Forelimb muscle (tissue), 1 donor: ENCODE results near the gene SHANK3. TPM values are rescaled to one million over a fixed set of nuclear protein-coding genes. Genes with fewer than 3 reads are reported as not detected.

Experiments used
- DNase-seq: peaks from one replicate; pipeline ENCODE4 v3.0.0-alpha.2; 2013; ENCODE audit warnings: low read depth
- polyA plus RNA-seq: library from polyadenylated mRNA; unstranded; fragments of 120-200 nt; gene quantifications from one replicate; pipeline ENCODE4 v1.2.1, GENCODE V29; 2013; ENCODE audit not compliant: insufficient read length

The SHANK3 gene
- polyA plus RNA-seq, 1 donor: 17.8 TPM

DNA sequence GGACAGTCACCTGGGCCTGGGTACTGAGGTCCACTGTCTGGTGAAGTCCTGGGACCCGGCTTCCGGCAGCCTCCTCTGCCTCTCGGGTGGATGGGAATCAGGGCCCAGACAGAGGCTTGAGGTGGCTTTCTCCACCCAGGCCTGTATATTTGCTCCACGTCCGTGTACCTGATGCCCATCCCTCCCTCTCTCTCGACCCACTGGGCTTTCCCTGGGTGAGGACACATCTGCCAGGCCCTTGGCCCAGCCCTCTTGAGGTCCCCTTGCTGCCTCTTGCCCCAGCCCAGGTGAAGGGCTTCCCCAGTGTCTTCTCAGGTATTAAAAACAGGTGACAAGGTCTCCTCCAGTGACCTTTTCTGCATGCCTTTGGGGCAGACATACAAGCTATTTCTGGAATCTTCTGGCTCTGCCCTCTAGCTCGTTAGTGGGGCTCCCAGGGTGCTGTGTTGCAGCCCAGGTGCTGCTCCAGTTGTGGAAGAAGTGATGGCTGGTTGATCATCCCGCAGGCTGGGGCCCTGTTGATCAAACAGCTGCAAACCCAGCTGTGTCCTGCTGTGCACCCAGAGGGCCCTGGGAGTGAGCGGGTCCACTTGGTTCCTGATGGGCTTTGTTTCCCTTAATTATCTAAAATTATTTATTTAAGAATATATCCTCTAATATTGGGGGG lies 39.9 kb downstream of the SHANK3 start:
- DNase-seq: no peak

DNA sequence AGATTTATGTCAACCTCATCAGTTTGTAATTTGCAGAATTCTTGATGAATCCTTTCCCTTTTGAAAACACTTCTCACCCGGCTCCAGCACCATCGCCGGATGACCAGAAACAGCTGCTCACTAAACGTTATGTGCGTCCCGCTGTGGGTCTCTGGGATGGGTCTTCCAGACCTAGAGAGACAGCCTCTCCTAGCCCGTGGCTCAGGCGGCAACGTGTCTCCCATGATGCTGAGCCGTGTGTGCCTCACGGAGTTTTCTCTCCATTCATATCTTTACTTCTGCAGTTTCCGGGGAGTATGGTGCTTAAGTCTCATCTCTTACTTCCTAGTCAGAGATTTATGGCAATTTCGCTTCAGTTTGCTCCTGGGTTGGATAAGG lies 40.4 kb downstream of the SHANK3 start:
- no peak for DNase-seq

DNA sequence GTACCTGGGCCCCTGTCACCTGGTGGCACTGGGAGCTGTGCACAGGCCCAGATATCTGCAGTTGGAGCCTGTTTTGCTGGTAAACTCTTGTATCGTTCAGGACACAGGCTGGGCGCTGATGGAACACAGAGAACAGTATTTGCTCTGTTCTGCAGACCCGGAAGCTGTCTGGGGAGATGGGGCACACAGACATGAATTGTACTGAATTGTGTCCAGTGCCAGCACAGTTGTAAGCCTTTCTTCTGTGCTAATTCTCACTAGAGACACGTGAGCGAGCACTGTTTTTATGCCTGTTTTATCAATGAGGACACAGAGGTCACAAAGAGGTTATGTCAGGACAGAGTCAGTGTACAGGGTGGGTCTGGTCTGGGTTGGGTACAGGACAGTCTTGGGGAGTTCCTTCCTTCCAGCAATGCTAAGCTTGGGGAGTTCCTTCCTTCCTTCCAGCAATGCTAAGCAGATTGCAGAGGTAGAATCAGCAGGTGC lies 41.0 kb downstream of the SHANK3 start:
- no peak for DNase-seq

DNA sequence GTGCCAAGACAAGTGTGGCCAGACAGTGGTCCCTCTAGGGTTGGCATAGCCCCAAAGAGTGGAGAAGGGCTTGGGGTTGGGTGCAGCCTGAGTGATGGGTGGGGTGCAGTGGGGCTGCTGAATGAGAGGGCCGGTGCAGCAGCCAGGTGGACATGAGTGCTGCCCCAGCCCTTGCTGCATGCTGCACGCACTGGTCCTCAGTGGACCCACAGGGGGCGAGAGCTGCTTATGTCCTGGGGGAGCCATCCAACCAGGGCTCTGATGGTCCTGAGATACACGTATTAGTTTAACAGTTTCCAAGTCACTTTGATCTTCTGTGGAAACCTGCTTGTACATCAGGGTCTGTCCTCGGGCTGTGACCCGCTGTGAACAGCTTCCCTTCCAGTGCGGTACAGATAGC lies 41.5 kb downstream of the SHANK3 start:
- DNase-seq: no peak

DNA sequence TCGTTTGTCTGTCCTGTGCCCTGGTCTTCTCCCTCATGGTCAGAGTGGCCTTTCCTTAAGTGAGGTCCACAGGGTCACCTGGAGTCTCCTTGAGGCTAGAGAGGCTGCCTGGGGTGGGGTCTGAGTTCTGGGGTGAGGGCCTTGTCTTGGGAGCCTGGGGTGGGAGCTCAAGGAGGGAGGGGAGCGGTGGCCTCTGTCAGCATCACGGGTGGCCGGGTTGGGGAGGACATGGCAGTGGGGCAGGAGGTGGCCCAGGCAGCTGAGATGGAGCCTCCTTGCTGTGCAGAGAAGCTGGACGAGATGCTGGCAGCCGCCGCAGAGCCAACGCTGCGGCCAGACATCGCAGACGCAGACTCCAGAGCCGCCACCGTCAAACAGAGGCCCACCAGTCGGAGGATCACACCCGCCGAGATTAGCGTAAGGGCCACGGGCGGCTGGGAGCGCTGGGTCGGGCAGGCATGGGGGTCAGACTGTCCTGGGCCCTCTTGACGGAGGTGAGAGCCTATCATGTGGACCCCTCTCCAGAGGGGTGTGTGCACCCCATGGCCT lies 42.1 kb downstream of the SHANK3 start:
- DNase-seq: no peak

DNA sequence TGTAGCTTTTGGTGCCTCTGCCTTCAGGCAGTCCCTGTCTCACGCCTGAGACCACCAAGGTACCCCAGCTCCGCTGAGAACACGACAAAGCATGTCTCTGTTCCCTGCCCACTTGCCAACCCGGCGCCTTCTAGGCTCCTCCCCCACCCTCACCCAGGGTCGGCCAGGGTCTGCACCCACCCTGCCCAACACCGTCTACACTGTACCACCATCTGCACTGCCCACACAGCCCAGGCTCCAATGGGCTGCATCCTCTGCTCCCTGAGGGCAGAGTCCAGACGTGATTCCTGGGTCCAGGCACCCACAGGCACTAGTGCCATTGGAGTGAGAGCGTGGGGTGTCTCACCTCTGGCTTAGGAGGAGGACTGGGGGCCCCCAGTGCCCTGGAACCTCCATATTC lies 42.6 kb downstream of the SHANK3 start:
- no peak for DNase-seq

DNA sequence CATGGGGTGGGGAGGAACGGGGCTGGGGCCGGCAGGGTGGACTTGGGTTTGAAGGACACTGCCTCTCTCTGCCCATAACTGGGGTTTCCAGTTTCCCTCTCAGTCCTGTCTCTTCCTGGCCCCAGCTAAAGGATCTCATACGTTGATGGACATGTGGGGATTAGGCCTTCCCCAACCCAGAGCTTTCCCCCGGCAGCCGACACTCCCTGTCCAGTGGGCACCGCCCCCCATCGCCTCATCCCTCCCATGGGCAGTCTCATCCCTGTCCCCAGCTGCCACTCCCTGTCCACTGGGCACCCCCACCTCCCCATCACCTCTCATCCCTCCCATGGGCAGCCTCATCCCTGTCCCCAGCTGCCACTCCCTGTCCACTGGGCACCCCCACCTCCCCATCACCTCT lies 43.2 kb downstream of the SHANK3 start:
- no peak for DNase-seq

DNA sequence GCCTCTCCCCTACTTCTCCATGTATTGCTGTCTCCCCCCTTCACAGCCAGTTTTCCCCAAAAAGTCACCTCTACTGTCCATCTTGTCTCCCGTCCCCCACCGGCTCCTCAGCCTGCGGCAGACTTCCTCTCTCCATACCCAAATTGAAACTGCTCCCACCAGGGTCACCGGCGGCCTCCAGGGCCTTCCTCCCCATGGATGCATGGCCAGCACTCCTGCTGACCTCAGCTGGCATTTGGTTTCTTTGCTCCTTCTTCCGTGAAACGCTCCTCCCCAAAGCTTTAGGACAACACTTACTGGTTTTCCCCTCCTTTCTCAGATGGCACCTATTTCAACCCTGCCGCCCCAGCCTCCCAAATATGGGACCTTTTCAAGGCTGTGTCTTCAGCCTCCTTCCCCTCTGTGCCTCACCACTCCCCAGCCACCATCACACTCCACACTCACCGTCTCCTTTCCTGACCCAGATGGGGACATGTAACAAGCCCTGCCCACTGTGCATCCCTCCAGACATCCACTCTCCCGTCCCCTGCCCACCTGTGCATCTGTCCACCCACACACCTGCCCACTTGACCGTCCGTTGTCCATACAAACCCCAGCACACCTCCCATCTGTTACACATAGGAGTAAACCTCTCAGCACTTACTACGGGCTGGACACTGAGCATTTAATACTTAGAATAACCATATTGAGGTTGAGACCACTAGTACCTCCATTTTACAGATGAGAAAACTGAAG lies 43.8 kb downstream of the SHANK3 start:
- no peak for DNase-seq

DNA sequence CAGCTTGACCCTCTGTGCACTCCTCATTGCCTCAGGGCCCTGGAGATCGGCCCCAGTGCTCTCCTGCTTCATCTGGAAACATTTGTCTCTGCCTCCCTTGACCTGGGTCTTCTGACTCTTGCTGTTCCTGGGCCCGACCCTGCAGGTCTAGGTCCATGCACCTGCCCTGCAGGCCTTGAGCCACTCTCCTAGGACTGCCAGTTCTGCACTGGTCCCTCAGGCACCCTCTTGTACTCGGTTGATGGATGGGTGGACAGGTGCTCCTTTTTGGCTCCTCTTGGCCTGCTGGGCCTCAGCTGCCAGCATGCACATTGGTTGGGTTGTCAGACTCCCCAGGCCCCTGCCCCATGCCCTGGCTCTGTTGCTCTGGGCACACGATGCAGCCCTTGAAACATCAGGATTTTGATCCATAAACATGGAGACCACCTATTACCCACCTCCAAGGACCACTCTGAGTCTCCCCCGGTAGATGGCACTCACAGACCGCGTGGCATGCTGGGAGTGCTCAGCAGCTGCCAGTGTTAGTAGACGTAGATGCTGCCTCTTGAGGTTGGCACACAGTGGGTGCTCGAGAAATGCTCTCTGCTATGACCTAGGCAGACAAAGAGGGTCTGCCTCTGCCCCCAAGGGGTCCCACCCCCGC lies 45.2 kb downstream of the SHANK3 start:
- no peak for DNase-seq

DNA sequence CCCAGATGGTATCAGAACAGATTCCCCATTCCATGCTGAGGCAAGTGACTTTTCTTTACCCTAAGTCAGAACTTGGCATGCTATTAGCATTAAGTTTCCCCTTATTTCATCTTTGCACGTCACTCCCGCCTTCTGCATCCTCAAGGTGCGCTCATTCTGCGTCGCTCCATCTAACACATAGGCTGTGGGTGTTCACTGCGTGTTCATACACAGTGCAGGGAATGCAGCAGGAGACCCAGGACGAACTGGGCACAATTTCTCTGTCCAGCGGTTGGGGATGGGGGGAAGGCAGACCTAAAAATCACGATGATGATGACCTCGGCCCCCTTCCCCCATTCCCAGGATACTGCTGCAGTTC lies 45.7 kb downstream of the SHANK3 start:
- DNase-seq: no peak

DNA sequence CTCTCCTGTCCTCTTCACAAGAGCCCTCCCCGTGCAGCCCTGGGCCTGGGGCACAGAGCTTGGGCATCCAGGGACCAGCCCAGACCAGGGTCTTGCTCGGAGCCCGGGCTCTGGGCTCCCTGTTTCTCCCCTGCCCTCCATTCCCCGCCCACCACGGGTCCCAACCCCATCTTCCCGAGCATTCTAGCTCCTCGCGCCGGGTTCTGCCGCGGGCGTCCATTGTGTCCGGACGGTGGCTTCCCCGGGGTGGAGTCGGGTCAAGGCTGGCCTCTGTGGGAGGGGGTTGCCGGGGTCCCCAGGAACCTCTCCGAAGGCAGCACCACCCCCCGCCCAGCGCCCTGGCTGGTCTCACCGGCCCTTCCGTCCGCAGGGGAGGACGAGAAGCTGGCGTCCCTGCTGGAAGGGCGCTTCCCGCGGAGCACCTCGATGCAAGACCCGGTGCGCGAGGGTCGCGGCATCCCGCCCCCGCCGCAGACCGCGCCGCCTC lies 47.2 kb downstream of the SHANK3 start:
- DNase-seq: no peak

DNA sequence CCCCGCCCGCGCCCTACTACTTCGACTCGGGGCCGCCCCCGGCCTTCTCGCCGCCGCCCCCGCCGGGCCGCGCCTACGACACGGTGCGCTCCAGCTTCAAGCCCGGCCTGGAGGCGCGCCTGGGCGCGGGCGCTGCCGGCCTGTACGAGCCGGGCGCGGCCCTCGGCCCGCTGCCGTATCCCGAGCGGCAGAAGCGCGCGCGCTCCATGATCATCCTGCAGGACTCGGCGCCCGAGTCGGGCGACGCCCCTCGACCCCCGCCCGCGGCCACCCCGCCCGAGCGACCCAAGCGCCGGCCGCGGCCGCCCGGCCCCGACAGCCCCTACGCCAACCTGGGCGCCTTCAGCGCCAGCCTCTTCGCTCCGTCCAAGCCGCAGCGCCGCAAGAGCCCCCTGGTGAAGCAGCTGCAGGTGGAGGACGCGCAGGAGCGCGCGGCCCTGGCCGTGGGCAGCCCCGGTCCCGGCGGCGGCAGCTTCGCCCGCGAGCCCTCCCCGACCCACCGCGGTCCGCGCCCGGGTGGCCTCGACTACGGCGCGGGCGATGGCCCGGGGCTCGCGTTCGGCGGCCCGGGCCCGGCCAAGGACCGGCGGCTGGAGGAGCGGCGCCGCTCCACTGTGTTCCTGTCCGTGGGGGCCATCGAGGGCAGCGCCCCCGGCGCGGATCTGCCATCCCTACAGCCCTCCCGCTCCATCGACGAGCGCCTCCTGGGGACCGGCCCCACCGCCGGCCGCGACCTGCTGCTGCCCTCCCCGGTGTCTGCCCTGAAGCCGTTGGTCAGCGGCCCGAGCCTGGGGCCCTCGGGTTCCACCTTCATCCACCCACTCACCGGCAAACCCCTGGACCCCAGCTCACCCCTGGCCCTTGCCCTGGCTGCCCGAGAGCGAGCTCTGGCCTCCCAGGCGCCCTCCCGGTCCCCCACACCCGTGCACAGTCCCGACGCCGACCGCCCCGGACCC lies 48.0 kb downstream of the SHANK3 start:
- DNase-seq: no peak

DNA sequence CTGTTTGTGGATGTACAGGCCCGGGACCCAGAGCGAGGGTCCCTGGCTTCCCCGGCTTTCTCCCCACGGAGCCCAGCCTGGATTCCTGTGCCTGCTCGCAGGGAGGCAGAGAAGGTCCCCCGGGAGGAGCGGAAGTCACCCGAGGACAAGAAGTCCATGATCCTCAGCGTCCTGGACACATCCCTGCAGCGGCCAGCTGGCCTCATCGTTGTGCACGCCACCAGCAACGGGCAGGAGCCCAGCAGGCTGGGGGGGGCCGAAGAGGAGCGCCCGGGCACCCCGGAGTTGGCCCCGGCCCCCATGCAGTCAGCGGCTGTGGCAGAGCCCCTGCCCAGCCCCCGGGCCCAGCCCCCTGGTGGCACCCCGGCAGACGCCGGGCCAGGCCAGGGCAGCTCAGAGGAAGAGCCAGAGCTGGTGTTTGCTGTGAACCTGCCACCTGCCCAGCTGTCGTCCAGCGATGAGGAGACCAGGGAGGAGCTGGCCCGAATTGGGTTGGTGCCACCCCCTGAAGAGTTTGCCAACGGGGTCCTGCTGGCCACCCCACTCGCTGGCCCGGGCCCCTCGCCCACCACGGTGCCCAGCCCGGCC lies 48.7 kb downstream of the SHANK3 start:
- no peak for DNase-seq

DNA sequence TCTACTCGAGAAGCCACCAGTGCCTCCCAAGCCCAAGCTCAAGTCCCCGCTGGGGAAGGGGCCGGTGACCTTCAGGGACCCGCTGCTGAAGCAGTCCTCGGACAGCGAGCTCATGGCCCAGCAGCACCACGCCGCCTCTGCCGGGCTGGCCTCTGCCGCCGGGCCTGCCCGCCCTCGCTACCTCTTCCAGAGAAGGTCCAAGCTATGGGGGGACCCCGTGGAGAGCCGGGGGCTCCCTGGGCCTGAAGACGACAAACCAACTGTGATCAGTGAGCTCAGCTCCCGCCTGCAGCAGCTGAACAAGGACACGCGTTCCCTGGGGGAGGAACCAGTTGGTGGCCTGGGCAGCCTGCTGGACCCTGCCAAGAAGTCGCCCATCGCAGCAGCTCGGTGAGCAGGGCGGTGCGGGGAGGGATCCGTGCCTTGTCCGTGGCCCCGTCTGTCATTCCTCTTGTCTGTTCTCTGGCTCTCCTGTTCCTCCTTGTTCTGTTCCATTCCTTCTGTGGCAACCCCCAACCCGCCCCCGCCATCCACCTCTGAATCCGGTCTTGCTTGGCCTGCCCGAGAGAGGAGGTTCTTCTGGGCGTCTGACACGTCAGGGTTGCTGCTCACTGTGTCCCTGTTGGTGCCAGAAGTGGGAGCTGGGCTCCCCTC lies 49.6 kb downstream of the SHANK3 start:
- no peak for DNase-seq

Other genes with a start within 250 kb of the SHANK3 start
- gene SBF1, start 197.8 kb upstream of the SHANK3 start, polyA plus RNA-seq: 39.9 TPM
- gene ADM2, start 191.3 kb upstream of the SHANK3 start, polyA plus RNA-seq: 0.30 TPM
- gene MIOX, start 186.0 kb upstream of the SHANK3 start, polyA plus RNA-seq: 0.15 TPM
- 36.6 TPM for gene LMF2, start 165.1 kb upstream of the SHANK3 start, polyA plus RNA-seq
- gene NCAPH2, start 164.6 kb upstream of the SHANK3 start, polyA plus RNA-seq: 31.3 TPM
- gene SCO2, start 147.2 kb upstream of the SHANK3 start, polyA plus RNA-seq: 1.6 TPM
- 2.8 TPM for gene TYMP, start 142.8 kb upstream of the SHANK3 start, polyA plus RNA-seq
- 0.03 TPM for gene KLHDC7B, start 126.9 kb upstream of the SHANK3 start, polyA plus RNA-seq
- not detected for gene SYCE3, start 109.9 kb upstream of the SHANK3 start, polyA plus RNA-seq
- gene CPT1B, start 94.4 kb upstream of the SHANK3 start, polyA plus RNA-seq: 47.0 TPM
- 41.1 TPM for gene CHKB, start 90.0 kb upstream of the SHANK3 start, polyA plus RNA-seq
- gene MAPK8IP2, start 72.0 kb upstream of the SHANK3 start, polyA plus RNA-seq: 0.51 TPM
- 13.2 TPM for gene ARSA, start 44.7 kb upstream of the SHANK3 start, polyA plus RNA-seq
- gene ACR, start 65.4 kb downstream of the SHANK3 start, polyA plus RNA-seq: 0.42 TPM
- gene RABL2B, start 110.8 kb downstream of the SHANK3 start, polyA plus RNA-seq: 21.8 TPM